C4-2B (cell line): ENCODE measurements around the gene MED13L.

Source experiments
- H3K27ac ChIP-seq: fragments of 450-650 bp; 2 replicates; pipeline ENCODE4 v1.5.1; 2017
- CTCF ChIP-seq: fragments of 450-650 bp; conservative IDR thresholded peaks from 2 replicates; pipeline ENCODE4 v1.5.1; 2017; ENCODE audit warnings: mild to moderate bottlenecking
- ZFX ChIP-seq: fragments of 450-650 bp; IDR thresholded peaks from 2 replicates; pipeline ENCODE4 v1.6.1; 2017

The MED13L gene

GRCh38 chr12:115942346-115942745, 335.1 kb downstream of the MED13L start:
- no peak for TF ChIP-seq ZFX
- TF ChIP-seq CTCF: no peak

GRCh38 chr12:115941362-115941761, 336.1 kb downstream of the MED13L start:
- no peak overlapping the region for H3K27ac ChIP-seq
- TF ChIP-seq ZFX (no peak), CTCF (no peak)

More at GRCh38 chr12:115942346-115942745, 335.1 kb downstream of the MED13L start:
- H3K27ac ChIP-seq: no peak overlapping the region

- no peak for TF ChIP-seq CTCF
- no peak for TF ChIP-seq ZFX
- no peak overlapping the region for H3K27ac ChIP-seq
These were observed 338.6 kb downstream of the MED13L start for GRCh38 chr12:115938794-115939377.

- no peak overlapping the region for H3K27ac ChIP-seq
- TF ChIP-seq ZFX: no peak
- no peak for TF ChIP-seq CTCF
These were observed 340.2 kb downstream of the MED13L start for GRCh38 chr12:115936997-115937916.

- TF ChIP-seq CTCF (no peak), ZFX (no peak)
- no peak overlapping the region for H3K27ac ChIP-seq
These were observed 342.6 kb downstream of the MED13L start for GRCh38 chr12:115934877-115935276.

- H3K27ac ChIP-seq: no peak overlapping the region
- TF ChIP-seq ZFX: no peak
- TF ChIP-seq CTCF: no peak
These were observed 343.4 kb downstream of the MED13L start for GRCh38 chr12:115934046-115934445.

GRCh38 chr12:115932066-115932465, 345.4 kb downstream of the MED13L start:
- no peak for TF ChIP-seq ZFX
- no peak for TF ChIP-seq CTCF
- no peak overlapping the region for H3K27ac ChIP-seq
